Measurements from ENCODE around the gene METTL15.

Gene METTL15

DNA sequence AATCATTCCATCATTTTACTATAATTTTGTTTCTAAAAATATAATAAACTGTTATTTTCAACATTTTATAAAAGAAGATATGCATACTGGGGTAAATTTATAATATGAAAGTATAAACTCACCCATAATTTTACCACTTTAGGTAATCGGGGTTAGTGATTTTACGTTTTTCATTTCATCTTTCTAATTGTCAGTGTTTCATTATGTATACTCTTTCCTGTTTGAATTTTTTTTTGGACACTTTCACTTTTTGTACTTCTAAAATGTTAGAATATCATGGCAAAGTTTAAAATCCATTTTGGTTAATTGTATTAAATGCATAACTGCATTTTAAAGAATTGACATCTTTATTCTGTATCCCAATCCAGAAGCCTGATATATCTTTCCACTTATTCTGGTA is 115.8 kb downstream of the METTL15 start:
- H4K20me1 ChIP-seq (ENCODE audit: low read depth, low read length): no peaks in the 10 kb centered on the region
- no peaks in the 10 kb centered on the region for H3K9me3 ChIP-seq (ENCODE audit: insufficient read depth, low read length)
- no peak overlapping the region for H2AFZ ChIP-seq (ENCODE audit: low read depth, low read length, severe bottlenecking)
- H3K27me3 ChIP-seq (ENCODE audit: low read length): no peaks in the 10 kb centered on the region
- H3K27ac ChIP-seq (ENCODE audit: low read depth, low read length): no peak overlapping the region
- no peaks in the 10 kb centered on the region for H3K36me3 ChIP-seq (ENCODE audit: low read length)
- H3K4me3 ChIP-seq (ENCODE audit: insufficient read depth, low read length, poor library complexity, severe bottlenecking): no peak overlapping the region
- H3K79me2 ChIP-seq (ENCODE audit: insufficient read depth, low read length): peaks cover 7% of the 10 kb centered on the region; the same call in 1 of the 2 replicates
- TF ChIP-seq CTCF (IDR thresholded peaks at IDR 0.05; ENCODE audit: insufficient read depth, low read length, poor library complexity, severe bottlenecking) (no peak), EZH2phosphoT487 (conservative IDR thresholded peaks at IDR 0.05; ENCODE audit: low read length) (no peak)
- H3F3A ChIP-seq (ENCODE audit: insufficient read depth): peaks cover 6% of the 10 kb centered on the region; the same call in 1 of the 2 replicates
- no peak overlapping the region for H3K4me2 ChIP-seq (ENCODE audit: low read depth, low read length, poor library complexity, severe bottlenecking)
- no peaks in the 10 kb centered on the region for H3K9me2 ChIP-seq (replicated peaks; ENCODE audit: insufficient read depth, low read length)
- no peak overlapping the region for H3K9ac ChIP-seq (ENCODE audit: low read length)

- H3K4me3 ChIP-seq (ENCODE audit: insufficient read depth, low read length, poor library complexity, severe bottlenecking): no peak overlapping the region
- no peaks in the 10 kb centered on the region for H3K36me3 ChIP-seq (ENCODE audit: low read length)
- H3K4me2 ChIP-seq (ENCODE audit: low read depth, low read length, poor library complexity, severe bottlenecking): no peak overlapping the region
- H4K20me1 ChIP-seq (ENCODE audit: low read depth, low read length): no peaks in the 10 kb centered on the region
- no peak overlapping the region for H3K27ac ChIP-seq (ENCODE audit: low read depth, low read length)
- H3K9me2 ChIP-seq (replicated peaks; ENCODE audit: insufficient read depth, low read length): no peaks in the 10 kb centered on the region
- H3F3A ChIP-seq (ENCODE audit: insufficient read depth): peaks cover 6% of the 10 kb centered on the region; the same call in 1 of the 2 replicates
- peaks cover 7% of the 10 kb centered on the region; the same call in 1 of the 2 replicates for H3K79me2 ChIP-seq (ENCODE audit: insufficient read depth, low read length)
- H2AFZ ChIP-seq (ENCODE audit: low read depth, low read length, severe bottlenecking): no peak overlapping the region
- H3K9ac ChIP-seq (ENCODE audit: low read length): no peak overlapping the region
- H3K9me3 ChIP-seq (ENCODE audit: insufficient read depth, low read length): no peaks in the 10 kb centered on the region
- TF ChIP-seq CTCF (IDR thresholded peaks at IDR 0.05; ENCODE audit: insufficient read depth, low read length, poor library complexity, severe bottlenecking) (no peak), EZH2phosphoT487 (conservative IDR thresholded peaks at IDR 0.05; ENCODE audit: low read length) (no peak)
- H3K27me3 ChIP-seq (ENCODE audit: low read length): no peaks in the 10 kb centered on the region
These were observed 119.3 kb downstream of the METTL15 start for GRCh38 chr11:28227460-28227859.

GRCh38 chr11:28228196-28228895 is 120.2 kb downstream of the METTL15 start:
- Histone ChIP-seq H3K27ac (ENCODE audit: low read depth, low read length) (no peak overlapping the region), H3K36me3 (ENCODE audit: low read length) (0 out of 2 replicates have a peak, but pooled peaks cover 3% of the 10 kb centered on the region), H3K9me2 (replicated peaks; ENCODE audit: insufficient read depth, low read length) (no peaks in the 10 kb centered on the region), H3K79me2 (ENCODE audit: insufficient read depth, low read length) (peaks cover 7% of the 10 kb centered on the region; the same call in 1 of the 2 replicates), H3K9ac (ENCODE audit: low read length) (no peak overlapping the region), H3K4me2 (ENCODE audit: low read depth, low read length, poor library complexity, severe bottlenecking) (no peak overlapping the region), H3K4me3 (ENCODE audit: insufficient read depth, low read length, poor library complexity, severe bottlenecking) (no peak overlapping the region), H3F3A (ENCODE audit: insufficient read depth) (peaks cover 4% of the 10 kb centered on the region; the same call in 1 of the 2 replicates), H2AFZ (ENCODE audit: low read depth, low read length, severe bottlenecking) (no peak overlapping the region), H3K27me3 (ENCODE audit: low read length) (no peaks in the 10 kb centered on the region), H3K9me3 (ENCODE audit: insufficient read depth, low read length) (no peaks in the 10 kb centered on the region), H4K20me1 (ENCODE audit: low read depth, low read length) (no peaks in the 10 kb centered on the region)
- no peak for TF ChIP-seq CTCF (IDR thresholded peaks at IDR 0.05; ENCODE audit: insufficient read depth, low read length, poor library complexity, severe bottlenecking)
- TF ChIP-seq EZH2phosphoT487 (conservative IDR thresholded peaks at IDR 0.05; ENCODE audit: low read length): no peak
